H9 (cell line): ENCODE measurements around the gene CACNA1I. TPM values are rescaled to one million over a fixed set of nuclear protein-coding genes. Genes with fewer than 3 reads are reported as not detected.

Experiments
- DNase-seq: peaks from one replicate; pipeline ENCODE4 v3.0.0-alpha.2; 2017
- H2AFZ ChIP-seq: one replicate; pipeline ENCODE4 v1.6.1; 2013; ENCODE audit warnings: mild to moderate bottlenecking, low read length, control low read depth, moderate library complexity
- H2AK5ac ChIP-seq: 2 replicates; pipeline ENCODE4 v1.6.1; 2013; ENCODE audit warnings: low read length, control low read depth, mixed read lengths; ENCODE audit not compliant: insufficient read length
- H2BK120ac ChIP-seq: one replicate; pipeline ENCODE4 v1.6.1; 2013; ENCODE audit warnings: low read depth, mild to moderate bottlenecking, low read length, control low read depth, inconsistent platforms; ENCODE audit not compliant: poor library complexity, severe bottlenecking
- H2BK12ac ChIP-seq: 2 replicates; pipeline ENCODE4 v1.6.1; 2013; ENCODE audit warnings: low read length, control low read depth, mixed read lengths, low read depth; ENCODE audit not compliant: insufficient read length
- H2BK15ac ChIP-seq: 2 replicates; pipeline ENCODE4 v1.6.1; 2013; ENCODE audit warnings: low read depth, low read length, control low read depth
- H2BK20ac ChIP-seq: one replicate; pipeline ENCODE4 v1.6.1; 2013; ENCODE audit warnings: low read depth, mild to moderate bottlenecking, low read length, control low read depth, inconsistent platforms; ENCODE audit not compliant: poor library complexity, severe bottlenecking
- H2BK5ac ChIP-seq: 2 replicates; pipeline ENCODE4 v1.6.1; 2013; ENCODE audit warnings: low read length, control low read depth, mixed read lengths; ENCODE audit not compliant: insufficient read length
- H3K14ac ChIP-seq: 2 replicates; pipeline ENCODE4 v1.6.1; 2013; ENCODE audit warnings: low read length, control low read depth; ENCODE audit not compliant: insufficient read depth
- H3K18ac ChIP-seq: 2 replicates; pipeline ENCODE4 v1.6.1; 2013; ENCODE audit warnings: low read depth, mild to moderate bottlenecking, mixed read lengths, low read length, control low read depth; ENCODE audit not compliant: insufficient read length
- H3K23ac ChIP-seq: 2 replicates; pipeline ENCODE4 v1.6.1; 2013; ENCODE audit warnings: low read length, control low read depth, mixed read lengths, low read depth; ENCODE audit not compliant: insufficient read length
- H3K23me2 ChIP-seq: 2 replicates; pipeline ENCODE4 v1.6.1; 2013; ENCODE audit warnings: low read depth, mild to moderate bottlenecking, mixed read lengths, low read length, control low read depth; ENCODE audit not compliant: insufficient read length, poor library complexity, severe bottlenecking
- H3K27ac ChIP-seq: 2 replicates; pipeline ENCODE4 v1.5.1; 2013; ENCODE audit warnings: low read length, control low read depth, mixed read lengths, low read depth; ENCODE audit not compliant: insufficient read length
- H3K27me3 ChIP-seq: 2 replicates; pipeline ENCODE4 v1.6.1; 2013; ENCODE audit warnings: low read length, control low read depth, inconsistent platforms; ENCODE audit not compliant: insufficient read depth
- H3K4ac ChIP-seq: 2 replicates; pipeline ENCODE4 v1.6.1; 2013; ENCODE audit warnings: low read depth, mild to moderate bottlenecking, control low read depth, inconsistent platforms, low read length, moderate library complexity
- H3K4me1 ChIP-seq: 2 replicates; pipeline ENCODE4 v1.6.1; 2013; ENCODE audit warnings: low read length, control low read depth, inconsistent platforms; ENCODE audit not compliant: insufficient read depth
- H3K4me2 ChIP-seq: 2 replicates; pipeline ENCODE4 v1.6.1; 2013; ENCODE audit warnings: low read length, control low read depth, mixed read lengths; ENCODE audit not compliant: insufficient read length, insufficient read depth
- H3K56ac ChIP-seq: 2 replicates; pipeline ENCODE4 v1.6.1; 2013; ENCODE audit warnings: low read depth, mild to moderate bottlenecking, mixed read lengths, low read length, control low read depth; ENCODE audit not compliant: insufficient read length
- H3K79me1 ChIP-seq: 2 replicates; pipeline ENCODE4 v1.6.1; 2013; ENCODE audit warnings: low read depth, mild to moderate bottlenecking, moderate library complexity, low read length, control low read depth, inconsistent platforms; ENCODE audit not compliant: insufficient read depth, poor library complexity, severe bottlenecking
- H3K79me2 ChIP-seq: 2 replicates; pipeline ENCODE4 v1.6.1; 2013; ENCODE audit warnings: low read length, control low read depth, inconsistent platforms; ENCODE audit not compliant: insufficient read depth
- H3K9ac ChIP-seq: 2 replicates; pipeline ENCODE4 v1.6.1; 2013; ENCODE audit warnings: low read length, control low read depth, mixed read lengths; ENCODE audit not compliant: insufficient read length; ENCODE audit errors: extremely low read depth
- H3K9me3 ChIP-seq: one replicate; pipeline ENCODE4 v1.6.1; 2013; ENCODE audit warnings: low read depth, low read length, inconsistent platforms; ENCODE audit not compliant: control insufficient read depth
- H3T11ph ChIP-seq: one replicate; pipeline ENCODE4 v1.6.1; 2013; ENCODE audit warnings: mild to moderate bottlenecking, low read length, control low read depth, inconsistent platforms
- H4K20me1 ChIP-seq: one replicate; pipeline ENCODE4 v1.6.1; 2013; ENCODE audit not compliant: control insufficient read depth, insufficient read length, insufficient read depth
- H4K5ac ChIP-seq: 2 replicates; pipeline ENCODE4 v1.6.1; 2013; ENCODE audit warnings: low read depth, mild to moderate bottlenecking, mixed read lengths, low read length, control low read depth; ENCODE audit not compliant: insufficient read length
- H4K8ac ChIP-seq: replicated peaks from 2 replicates; pipeline ENCODE4 v1.6.1; 2013; ENCODE audit warnings: low read length, control low read depth, mixed read lengths, low read depth; ENCODE audit not compliant: insufficient read length
- H4K91ac ChIP-seq: 2 replicates; pipeline ENCODE4 v1.6.1; 2013; ENCODE audit warnings: low read depth, mild to moderate bottlenecking, moderate library complexity, mixed read lengths, low read length, control low read depth; ENCODE audit not compliant: insufficient read length
- H3K27ac Mint-ChIP-seq, 3 experiments: 2 replicates in 2 of 3; 3 replicates in 1 of 3; pipeline ENCODE4 v1.8.0; 2020 to 2021; ENCODE audit warnings: mixed read lengths in 3 of 3, mild to moderate bottlenecking in 1 of 3, moderate library complexity in 1 of 3
- H3K27me3 Mint-ChIP-seq: 2 replicates; pipeline ENCODE4 v1.8.0; 2021; ENCODE audit warnings: low read depth, mild to moderate bottlenecking, moderate library complexity, mixed read lengths
- H3K36me3 Mint-ChIP-seq, 3 experiments: 2 replicates in 2 of 3; 3 replicates in 1 of 3; pipeline ENCODE4 v1.8.0; 2020 to 2021; ENCODE audit warnings: low read depth in 3 of 3, mixed read lengths in 3 of 3; ENCODE audit not compliant: insufficient read depth in 1 of 3
- H3K4me1 Mint-ChIP-seq, 2 experiments: 2 replicates each; pipeline ENCODE4 v1.8.0; 2020; ENCODE audit warnings: mixed read lengths in 2 of 2
- H3K4me3 Mint-ChIP-seq, 2 experiments: 2 replicates in 1 of 2; 3 replicates in 1 of 2; pipeline ENCODE4 v1.8.0; 2020 to 2021; ENCODE audit warnings: mild to moderate bottlenecking in 2 of 2, mixed read lengths in 2 of 2, moderate library complexity in 1 of 2
- H3K9me3 Mint-ChIP-seq, 2 experiments: 2 replicates in 1 of 2; 3 replicates in 1 of 2; pipeline ENCODE4 v1.8.0; 2020; ENCODE audit warnings: mild to moderate bottlenecking in 2 of 2, mixed read lengths in 2 of 2, moderate library complexity in 1 of 2
- WGBS: extraction: QIAGEN DNeasy Blood & Tissue Kit; methylation state at CpG from one replicate; pipeline ENCODE4 v1.1.7; 2013; ENCODE audit warnings: missing lambda C conversion rate, low lambda C conversion rate, mixed read lengths; ENCODE audit not compliant: insufficient read length; ENCODE audit errors: extremely low coverage; 5-methylcytosine and 5-hydroxymethylcytosine counted together
- total RNA-seq: library from RNA; stranded (reverse); gene quantifications from 2 replicates; pipeline ENCODE4 v1.2.1, GENCODE V29; 2021
- TF ChIP-seq, protein P1 (sequence below): fragments of 200-600 bp; sonication (generic); conservative IDR thresholded peaks from 3 replicates; pipeline ENCODE4 v1.8.0; 2021; ENCODE audit warnings: antibody characterized with exemption, mild to moderate bottlenecking

The CACNA1I gene
- total RNA-seq, 1 experiment from 2014 or later: 0.50 TPM

DNA sequence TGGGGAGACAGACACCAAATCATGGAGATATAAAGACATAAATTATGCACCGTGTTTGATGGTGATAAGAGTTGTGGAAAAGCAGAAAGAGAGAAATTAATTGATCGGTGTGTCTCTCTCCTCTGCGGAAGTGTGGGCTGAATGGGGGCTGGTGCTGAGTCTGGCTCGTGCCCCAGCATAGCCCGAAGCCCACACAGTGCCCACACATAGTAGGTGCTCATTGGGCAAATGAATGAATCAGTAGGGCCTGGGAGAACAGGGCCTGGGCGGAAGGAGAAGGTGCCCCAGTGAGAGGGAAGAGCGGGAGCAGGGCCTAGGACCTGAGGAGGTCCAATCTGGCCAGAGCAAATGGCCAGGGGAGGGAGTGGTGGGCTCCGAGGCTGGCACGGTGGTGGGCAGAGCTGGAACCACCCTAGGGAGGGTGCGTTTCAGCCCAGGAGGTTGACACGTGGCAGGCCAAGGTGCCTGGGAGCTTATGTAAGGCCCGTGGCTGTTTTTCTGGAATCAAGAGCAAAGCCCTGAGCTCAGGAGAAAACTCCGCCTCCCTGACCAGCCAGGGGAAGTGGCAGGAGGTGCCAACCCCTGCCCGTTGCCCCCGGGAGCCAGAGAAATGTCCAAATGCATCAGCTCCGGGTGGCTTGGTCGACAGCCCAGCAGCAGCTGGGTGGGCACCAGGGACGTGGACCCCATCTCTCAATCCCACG, 2.1 kb upstream of the CACNA1I start:
- Histone ChIP-seq H3K14ac (no peak overlapping the region), H3T11ph (no peak overlapping the region), H2BK20ac (no peak overlapping the region), H3K9ac (no peak overlapping the region), H4K5ac (no peak overlapping the region), H3K4me2 (no peak overlapping the region), H4K8ac (no peak overlapping the region), H3K27me3 (no peaks in the 10 kb centered on the region), H3K4ac (no peak overlapping the region), H3K23me2 (no peaks in the 10 kb centered on the region), H2BK120ac (no peak overlapping the region), H2BK5ac (no peak overlapping the region), H3K9me3 (no peaks in the 10 kb centered on the region), H2AFZ (no peak overlapping the region), H2BK15ac (no peak overlapping the region), H3K18ac (no peak overlapping the region), H3K23ac (no peak overlapping the region), H2AK5ac (no peak overlapping the region), H4K20me1 (no peaks in the 10 kb centered on the region), H3K79me2 (no peaks in the 10 kb centered on the region), H2BK12ac (no peak overlapping the region), H3K27ac (no peak overlapping the region), H3K56ac (no peak overlapping the region), H4K91ac (no peak overlapping the region), H3K79me1 (no peaks in the 10 kb centered on the region), H3K4me1 (no peaks in the 10 kb centered on the region)
- Mint-ChIP-seq H3K27ac (no peak overlapping the region), H3K9me3 (peaks cover 7 to 8% of the 10 kb centered on the region in 2 experiments), H3K27me3 (peaks cover 16% of the 10 kb centered on the region), H3K36me3 (peaks cover 0 to 5% (median 0%) of the 10 kb centered on the region in 3 experiments; a peak in 1 of 7 replicates), H3K4me1 (peaks cover 0 to 3% of the 10 kb centered on the region in 2 experiments; a peak in 2 of 4 replicates), H3K4me3 (no peak overlapping the region)
- no peak for DNase-seq
- TF ChIP-seq, protein P1, sequence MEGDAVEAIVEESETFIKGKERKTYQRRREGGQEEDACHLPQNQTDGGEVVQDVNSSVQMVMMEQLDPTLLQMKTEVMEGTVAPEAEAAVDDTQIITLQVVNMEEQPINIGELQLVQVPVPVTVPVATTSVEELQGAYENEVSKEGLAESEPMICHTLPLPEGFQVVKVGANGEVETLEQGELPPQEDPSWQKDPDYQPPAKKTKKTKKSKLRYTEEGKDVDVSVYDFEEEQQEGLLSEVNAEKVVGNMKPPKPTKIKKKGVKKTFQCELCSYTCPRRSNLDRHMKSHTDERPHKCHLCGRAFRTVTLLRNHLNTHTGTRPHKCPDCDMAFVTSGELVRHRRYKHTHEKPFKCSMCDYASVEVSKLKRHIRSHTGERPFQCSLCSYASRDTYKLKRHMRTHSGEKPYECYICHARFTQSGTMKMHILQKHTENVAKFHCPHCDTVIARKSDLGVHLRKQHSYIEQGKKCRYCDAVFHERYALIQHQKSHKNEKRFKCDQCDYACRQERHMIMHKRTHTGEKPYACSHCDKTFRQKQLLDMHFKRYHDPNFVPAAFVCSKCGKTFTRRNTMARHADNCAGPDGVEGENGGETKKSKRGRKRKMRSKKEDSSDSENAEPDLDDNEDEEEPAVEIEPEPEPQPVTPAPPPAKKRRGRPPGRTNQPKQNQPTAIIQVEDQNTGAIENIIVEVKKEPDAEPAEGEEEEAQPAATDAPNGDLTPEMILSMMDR: no peak
- WGBS: no CpG with 5 or more reads among the region's 19 CpGs
